HUDEP-2 (cell line): ENCODE results near the gene PARD6B.
"Not testable (repeated sequence)": the region's sequence is repeated elsewhere in the genome, so short reads cannot be mapped to it uniquely, and the experiment has no call there.

Experiments
- DNase-seq, 76 experiments: peaks; one replicate each; lab custom pipeline; 2025; ENCODE audit not compliant: unreplicated experiment in 76 of 76; lab: John Stamatoyannopoulos, UW

PARD6B gene

DNA sequence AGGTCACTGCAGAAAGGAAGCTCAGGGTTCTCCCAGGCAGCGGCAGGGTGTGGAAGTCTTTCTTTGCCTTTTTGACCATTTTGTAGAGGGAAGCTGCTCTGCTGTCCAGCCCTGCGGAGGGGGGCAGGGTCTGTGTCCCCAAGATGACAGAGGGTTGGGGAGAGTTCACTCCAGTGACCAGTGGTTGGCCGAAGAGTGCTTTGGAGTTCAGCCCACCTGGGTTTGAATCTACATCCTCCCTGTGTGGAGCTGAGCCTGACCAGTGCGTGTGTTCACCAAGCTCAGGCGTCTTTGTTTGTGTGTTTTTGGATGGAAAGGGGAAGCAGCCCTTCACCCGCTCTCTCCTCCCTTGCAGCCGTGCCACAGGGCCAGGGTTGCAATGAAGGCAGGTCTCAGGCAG is 37.6 kb downstream of the PARD6B start:
- not testable (repeated sequence) for DNase-seq

GRCh38 chr20:50769551-50770085 is 38.2 kb downstream of the PARD6B start:
- DNase-seq: not testable (repeated sequence)

- not testable (repeated sequence) for DNase-seq
These were observed 40.2 kb downstream of the PARD6B start for GRCh38 chr20:50771419-50772080.

DNA sequence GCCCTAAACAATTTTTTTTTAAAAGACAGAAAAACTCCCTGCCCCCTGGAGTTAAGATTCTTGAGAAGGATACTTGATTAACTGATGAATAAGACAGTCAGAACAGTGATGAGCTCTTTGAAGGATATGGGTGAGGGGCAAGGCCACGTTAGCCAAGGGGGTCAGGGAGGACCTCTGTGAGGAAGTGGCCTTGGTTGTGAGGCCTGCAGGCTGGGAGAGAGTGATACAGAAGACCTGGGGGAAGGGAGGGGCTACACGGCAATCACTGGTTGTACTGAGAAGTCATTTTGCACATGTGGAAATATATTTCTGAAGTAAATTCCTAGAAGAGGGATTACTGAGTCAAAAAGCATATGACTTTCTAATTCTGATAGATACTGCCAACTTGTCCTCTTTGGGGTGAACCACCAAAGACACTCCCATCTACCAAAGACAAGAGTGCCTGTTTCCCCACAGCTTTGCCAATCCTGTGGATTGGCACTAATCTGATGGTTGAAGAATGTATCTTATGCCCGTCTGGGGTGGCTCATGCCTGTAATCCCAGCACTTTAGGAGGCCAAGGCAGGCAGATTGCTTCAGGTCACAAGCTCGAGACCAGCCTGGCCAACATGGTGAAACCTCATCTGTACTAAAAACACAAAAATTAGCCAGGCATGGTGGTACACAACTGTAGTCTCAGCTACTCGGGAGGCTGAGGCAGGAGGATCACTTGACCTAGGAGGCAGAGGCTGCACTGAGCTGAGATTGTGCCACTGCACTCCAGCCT is 41.2 kb downstream of the PARD6B start:
- DNase-seq: no peak

DNA sequence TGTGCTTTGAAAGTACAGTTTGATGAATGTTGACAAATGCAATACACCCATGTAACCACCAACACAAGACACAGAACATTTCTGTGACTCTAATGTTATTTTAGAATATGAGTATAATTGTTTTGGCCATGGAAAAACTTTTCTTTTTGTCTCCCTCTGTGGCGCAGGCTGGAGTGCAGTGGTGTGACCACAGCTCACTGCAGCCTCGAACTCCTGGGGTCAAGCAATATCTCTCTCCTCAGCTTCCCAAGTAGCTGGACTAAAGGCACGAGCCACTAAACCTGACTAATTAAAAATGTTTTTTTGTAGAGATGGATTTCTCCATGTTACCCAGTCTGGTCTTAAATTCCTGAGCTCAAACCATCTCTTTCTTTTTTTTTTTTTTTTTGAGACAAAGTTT is 43.1 kb downstream of the PARD6B start:
- DNase-seq: no peak

DNA sequence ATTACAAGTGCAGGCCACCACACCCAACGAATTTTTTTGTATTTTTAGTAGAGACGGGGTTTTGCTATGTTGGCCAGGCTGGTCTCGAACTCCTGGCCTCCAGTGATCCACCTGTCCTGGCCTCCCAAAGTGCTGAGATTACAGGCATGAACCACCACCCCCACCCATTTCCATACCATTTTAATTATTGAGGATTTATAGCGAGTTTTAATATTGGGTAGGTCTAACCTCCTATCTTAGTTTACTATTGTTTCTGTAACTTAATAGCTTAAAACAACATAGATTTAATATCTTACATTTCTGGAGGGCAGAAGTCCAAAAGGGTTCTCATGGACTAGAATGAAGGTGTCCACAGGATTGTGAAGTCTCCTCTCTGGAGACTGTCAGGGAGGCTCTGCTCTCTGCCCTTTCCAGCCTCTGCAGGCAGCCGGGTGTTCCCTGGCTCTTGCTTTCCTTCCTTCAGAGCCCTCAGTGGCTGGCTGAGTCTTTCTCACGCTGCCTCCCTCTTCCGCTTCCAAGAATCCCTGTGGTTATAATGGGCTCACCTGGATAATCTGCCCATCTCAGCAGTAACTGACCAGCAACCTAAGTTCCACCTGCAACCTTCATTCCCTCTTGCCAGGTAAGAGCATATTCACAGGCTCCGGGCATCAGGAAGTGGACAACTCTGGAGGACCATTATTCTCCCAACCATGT is 44.9 kb downstream of the PARD6B start:
- DNase-seq: no peak

- DNase-seq: no peak
These were observed 46.0 kb downstream of the PARD6B start for GRCh38 chr20:50777373-50777772.

DNA sequence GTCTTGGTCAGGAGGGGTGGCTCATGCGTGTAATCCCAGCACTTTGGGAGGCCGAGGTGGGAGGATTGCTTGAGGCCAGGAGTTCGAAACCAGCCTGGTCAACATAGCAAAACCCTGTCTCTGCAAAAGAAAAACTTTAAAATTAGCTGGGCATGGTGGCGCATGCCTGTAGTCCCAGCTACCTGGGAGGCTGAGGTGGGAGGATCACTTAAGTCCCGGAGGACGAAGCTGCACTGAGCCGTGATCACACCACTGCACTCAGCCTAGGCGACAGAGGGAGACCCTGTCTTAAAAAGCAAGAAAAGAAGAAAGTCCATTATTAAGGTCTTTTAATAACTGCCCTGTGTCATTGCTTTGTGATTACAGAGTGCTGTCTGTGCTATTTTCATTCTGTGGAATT is 47.6 kb downstream of the PARD6B start:
- not testable (repeated sequence) for DNase-seq

GRCh38 chr20:50783390-50783789 is 52.0 kb downstream of the PARD6B start:
- DNase-seq: no peak

- DNase-seq: no peak
These were observed 52.5 kb downstream of the PARD6B start for GRCh38 chr20:50783903-50784302.

- no peak for DNase-seq
These were observed 53.1 kb downstream of the PARD6B start for GRCh38 chr20:50784464-50784863.

DNA sequence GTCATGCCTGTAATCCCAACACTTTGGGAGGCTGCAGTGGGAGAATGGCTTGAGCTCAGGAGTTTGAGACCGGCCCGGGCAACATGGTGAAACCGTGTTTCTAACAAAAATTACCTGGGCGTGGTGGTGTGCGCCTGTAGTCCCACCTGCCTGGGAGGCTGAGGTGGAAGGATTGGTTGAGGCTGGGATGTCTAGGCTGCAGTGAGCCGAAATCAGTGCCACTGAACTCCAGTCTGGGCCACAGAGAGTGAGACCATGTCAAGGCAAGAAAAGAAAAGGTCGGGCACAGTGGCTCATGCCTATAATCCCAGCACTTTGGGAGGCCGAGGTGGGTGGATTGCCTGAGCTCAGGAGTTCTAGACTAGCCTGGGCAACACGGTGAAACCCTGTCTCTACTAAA is 55.3 kb downstream of the PARD6B start:
- DNase-seq: no peak

DNA sequence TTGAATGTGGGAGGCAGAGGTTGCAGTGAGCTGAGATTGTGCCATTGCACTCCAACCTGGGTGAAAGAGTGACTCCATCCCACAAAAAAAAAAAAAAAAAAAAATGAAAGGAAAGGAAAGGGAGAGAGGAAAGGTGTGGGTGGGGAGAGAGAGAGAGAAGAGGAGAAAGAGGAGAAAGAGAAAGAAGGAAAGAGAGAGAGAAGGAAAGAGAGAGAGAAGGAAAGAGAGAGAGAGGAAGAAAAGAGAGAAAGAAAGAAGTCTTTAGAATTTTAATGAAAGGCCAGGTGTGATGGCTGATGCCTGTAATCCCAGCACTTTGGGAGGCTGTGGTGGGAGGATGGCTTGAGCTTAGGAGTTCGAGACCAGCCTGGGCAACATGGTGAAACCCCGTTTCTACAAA is 55.8 kb downstream of the PARD6B start:
- DNase-seq: no peak

DNA sequence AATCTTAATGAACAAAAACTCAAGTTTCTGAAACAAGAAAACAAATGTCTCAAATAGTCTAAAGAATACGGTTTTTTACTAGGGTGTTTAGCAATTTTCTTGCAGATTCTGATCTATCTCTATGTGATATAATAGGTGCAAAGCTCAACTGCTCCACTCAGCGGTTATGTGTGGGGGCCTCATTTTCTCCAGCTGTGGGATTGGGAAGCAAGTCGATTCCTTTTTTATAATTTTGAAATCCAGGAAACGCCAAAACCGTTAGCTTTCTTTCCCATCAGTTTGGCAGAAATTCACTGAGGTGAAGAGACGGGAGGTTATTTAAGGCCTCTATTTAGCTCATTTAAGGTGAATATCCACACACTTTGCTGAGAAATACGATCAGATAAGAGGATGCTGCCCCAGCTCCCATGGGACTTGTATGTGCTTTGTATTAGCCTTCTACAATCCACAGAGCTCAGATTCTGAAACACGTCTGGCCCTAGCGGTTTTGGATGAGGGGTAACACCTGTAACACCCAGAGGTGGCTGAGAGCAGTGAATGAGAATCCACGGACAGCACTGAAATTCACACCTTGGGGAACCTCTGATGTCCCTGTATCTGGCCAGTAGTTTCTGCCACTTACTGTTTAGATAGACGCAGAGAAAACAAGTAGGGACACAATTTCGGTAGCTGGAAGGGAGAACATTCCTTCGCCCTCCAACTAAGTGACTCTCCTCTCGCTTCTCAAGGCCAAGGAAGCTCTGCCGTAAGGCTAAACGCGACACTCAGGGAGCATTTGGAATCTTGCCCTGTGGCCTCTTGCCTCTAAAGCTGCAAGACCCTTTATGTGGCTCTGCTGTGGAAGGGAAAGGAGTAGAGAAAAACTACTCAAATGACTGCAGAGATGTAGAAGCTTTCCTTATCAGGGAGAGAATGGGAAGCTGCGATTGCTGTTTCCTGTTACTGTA is 56.9 kb downstream of the PARD6B start:
- DNase-seq: peak in 2 of 76 experiments; percentile 5 to 6

DNA sequence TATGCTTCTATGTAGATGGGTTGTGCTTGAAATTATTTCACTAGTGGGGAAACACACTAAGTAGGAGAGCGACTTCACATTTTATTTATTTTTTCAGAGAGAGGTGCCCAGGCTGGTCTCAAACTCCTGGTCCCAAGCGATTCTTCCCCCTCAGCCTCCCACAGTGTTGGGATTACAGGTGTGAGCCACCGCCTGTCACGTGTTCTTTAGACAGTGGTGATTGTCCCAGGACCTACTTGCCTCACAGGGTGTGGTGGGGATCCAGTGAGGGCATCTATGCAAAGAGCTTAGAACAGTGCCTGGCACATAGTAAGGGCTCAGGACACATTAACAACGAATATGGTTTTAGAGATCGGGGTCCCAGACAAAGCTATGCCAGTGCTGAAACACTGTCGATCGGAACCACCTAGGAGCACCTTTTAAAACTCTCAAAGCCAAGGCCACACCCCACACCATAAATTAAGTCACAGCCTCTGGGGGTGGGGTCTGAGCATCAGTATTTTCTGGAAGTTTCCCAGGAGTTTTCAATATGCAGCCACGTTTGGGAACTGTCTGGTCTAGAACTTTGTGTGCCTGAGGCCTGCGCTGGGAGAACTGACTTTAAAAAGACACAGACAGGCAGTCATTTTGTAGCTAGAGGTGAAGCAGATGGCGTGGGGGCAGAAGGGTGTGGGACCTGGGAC is 58.7 kb downstream of the PARD6B start:
- no peak for DNase-seq

- DNase-seq: peak in 74 of 76 experiments; percentile 27 to 90 (median 78)
These were observed 59.4 kb downstream of the PARD6B start for GRCh38 chr20:50790651-50791277.

DNA sequence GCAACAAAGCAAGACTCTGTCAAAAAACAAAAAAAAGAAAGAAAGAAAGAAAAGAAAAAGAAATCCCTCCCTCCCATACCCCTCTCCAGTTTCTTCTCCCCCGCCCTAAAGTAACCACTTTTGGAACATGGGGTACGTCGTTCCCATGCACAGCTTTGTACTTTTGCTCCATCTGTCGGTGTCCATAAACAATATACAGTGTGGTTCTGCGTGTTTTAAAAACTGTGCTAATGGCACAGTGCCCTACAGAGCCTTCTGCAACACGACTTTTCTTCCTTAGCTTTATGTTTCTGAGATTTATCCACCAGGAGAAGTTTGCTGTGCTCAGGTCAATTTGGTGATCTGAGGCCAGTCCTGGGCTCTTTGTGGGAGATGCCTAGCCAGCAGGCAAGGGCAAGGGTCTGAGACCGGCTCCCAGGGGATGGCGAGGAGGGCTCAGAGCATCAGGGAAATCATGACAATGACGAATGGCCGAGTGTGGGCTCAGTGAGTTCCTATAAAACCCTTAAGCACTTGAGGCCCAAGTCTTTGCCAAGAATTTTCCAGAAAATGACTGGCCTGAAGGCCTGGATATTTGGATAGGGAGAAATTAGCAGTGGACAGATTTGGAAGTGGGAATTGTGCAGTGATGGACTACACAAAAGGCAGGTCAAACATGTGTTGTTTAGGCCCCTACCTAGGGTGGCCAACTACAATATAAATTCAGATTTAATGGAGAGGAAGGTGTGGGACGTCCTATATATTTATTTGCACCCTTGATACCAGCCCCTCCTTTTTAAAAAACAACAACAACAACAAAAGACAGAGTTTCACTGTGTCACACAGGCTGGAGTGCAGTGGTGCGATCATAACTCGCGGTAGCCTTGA is 61.6 kb downstream of the PARD6B start:
- no peak for DNase-seq

- peak in 13 of 76 experiments; percentile 1 to 25 (median 8) for DNase-seq
These were observed 62.2 kb downstream of the PARD6B start for GRCh38 chr20:50793575-50794016.
